Activated CD8-positive, alpha-beta memory T cell treated with anti-CD3 and anti-CD28 coated beads for 24 hours (primary cell): ENCODE data around the gene TNFRSF18.

Experiments used
- DNase-seq: peaks from one replicate; pipeline ENCODE4 v3.0.0-alpha.2; 2020

TNFRSF18 gene

DNA sequence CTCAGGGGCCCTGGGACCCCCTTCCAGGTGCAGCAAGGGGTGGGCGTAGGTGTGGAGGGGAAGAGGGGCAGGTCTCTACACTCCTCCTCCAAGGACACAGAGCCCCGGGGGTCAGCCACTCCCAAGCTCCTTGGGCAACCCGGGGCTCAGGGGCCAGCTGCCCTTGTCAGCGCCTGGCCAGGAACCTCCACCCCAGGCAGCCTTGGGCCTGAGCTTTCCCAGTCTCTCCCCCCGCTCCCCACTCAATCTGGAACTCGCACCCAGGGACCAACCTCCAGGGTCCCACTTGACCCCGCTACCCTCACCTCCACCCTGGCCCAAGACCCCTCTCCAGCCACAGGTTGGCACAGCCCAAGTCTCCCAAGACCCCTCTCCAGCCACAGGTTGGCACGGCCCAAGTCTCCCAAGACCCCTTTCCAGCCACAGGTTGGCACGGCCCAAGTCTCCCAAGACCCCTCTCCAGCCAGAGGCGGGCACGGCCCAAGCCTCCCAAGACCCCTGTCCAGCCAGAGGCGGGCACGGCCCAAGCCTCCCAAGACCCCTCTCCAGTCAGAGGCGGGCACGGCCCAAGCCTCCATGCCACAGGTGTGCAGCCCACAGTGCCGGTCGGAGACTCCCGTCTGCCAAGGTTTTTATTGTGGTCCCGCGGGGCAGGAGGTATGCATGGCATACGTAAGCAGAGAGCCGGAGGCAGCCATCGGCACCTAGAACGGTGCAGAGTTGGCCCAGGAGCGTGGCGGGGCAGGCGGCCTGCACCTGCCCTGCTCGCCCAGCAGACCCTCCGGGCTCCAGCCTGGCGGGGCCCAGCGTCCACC lies 4.5 kb upstream of the TNFRSF18 start:
- no peak for DNase-seq

DNA sequence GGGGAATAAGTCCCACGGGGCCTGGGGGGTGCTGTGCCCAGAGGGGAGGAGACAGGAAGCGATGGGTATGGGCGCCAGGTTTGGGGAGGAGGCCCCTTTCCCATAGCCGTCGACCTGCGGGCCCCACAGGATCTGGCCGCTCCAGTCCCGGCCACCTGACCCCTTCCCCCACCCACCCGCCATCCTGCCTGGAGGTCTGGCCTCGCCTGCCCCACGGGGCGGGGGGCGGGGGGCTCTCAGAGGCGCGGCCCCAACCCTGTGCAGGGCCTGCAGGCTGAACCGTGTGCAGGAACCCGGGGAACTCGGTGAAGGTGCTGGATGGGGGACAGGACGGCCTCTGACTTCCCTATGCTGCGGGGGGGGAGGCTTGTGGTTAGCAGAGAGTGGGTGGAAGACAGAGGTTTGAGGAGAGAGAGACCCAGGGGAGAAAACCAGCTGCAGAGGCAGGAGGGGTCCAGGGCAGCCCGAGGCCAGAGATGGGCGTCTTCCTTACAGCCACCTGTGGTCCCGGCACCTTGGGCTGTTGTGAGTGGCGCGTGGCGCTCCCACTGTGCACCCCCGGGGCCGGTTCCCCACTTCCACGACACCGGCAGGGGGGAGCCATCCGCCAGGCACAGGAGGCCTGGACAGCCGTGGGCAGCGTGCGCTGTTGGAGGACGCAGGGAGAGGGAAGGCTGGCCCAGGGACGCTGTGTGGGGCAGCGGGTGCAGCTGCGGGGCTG lies 2.5 kb upstream of the TNFRSF18 start:
- peak; percentile 80 for DNase-seq

DNA sequence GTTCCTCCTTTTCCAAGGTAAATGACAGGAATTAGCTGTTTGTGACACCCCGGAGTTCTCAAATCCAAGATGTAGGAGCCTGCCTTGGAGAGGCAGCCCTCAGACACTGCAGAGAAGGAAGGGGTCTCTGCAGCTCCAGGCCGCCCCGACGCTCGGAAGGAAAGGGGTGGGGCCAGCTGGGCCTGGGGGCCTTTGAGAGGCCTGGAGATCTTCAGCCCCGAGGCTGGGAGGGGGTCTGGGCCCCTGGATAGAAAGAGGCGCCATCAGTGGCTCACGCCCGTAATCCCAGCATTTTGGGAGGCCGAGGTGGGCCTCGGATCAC lies 1.1 kb upstream of the TNFRSF18 start:
- DNase-seq: no peak

DNA sequence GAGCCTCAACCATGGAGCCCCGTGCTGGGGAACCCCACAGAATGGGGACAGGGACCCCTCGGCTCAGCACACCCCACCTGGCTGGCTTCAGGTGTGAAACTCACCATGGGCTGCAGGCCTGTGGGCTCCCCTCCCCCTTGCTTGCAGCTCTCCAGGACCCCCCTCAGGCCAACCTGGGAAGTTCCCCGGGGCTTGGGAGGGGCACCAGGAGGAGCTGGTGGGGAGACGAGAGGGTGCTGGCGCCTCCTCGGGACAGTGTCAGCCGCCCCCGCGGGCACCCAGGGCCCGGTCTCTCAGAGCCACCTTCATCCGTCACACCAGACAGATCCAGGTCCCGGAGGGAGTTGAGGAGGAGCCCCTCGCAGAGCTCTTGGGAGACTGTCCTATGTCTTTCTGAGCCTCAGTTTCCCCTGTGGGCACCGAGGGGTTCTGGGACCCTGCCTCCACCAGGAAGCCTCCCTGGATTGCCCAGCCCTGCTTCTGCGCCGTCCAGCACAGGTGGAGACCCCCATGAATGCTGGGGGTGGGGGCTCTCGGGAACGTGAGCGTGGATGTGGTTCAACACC lies 657 bp upstream of the TNFRSF18 start:
- no peak for DNase-seq

DNA sequence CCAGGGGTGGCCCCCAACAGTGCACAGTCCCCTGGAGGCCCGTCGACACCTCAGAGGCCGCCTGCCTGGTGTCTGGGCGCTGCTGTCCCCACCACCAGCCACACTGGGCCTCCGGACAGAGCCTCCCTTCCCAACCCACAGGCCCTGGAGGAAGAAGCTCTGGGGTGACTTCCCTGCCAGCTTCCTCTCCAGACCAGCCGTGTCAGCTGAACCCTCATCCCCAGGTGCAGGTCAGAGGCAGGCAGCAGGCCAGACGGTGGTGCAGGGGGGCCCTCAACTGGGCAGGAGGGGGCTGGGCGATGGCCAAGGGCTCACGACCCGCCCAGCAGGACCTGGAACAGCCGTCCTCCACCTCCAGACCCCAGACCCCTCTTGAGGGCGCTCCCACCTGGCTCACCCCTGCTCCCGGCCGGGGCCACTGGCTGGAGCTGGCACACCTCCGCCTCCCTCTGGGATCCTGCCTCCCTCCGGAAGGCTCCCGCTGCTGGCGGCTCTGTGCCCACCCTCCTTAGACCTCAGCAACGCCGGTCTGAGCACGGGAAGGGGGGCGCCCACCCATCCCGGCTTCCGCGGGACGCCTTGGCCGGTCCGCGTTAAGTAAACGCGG lies 520 bp downstream of the TNFRSF18 start:
- no peak for DNase-seq

DNA sequence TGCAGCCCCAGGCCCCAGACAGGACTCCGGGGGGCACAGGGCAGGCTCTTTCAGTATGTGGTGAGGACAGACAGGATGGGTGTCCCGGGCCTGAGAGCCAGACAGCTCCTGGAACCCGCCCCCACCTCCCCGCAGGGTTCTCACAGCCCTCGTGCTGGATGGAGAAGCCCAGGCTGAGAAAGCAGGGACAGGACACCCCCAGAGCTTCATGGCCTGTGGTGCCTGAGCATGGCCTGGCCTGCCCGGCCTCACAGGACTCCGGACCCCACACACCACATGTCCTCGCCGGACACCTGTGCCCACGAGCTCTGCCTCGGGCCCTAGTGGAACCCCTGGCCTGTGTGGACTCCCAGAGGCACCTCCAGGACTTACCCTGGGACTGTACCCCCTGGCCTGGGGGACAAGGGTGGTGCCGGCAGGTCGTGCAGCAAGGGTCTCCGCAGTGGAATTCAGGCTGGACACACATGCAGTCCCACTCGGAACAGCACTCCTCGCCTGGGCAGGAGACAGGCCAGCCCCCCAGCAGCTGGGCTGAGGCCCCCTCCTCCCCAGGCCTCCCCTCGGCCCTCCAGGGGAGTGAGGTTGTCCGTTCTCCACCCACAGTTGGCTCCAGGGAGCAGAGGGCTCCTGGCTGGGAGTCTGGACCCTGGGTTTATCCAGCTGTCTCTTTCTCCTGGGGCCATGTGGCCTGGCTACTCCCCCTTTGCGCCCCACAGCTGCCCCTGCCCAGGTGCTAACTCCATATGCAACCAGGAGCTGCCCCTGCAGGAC lies 1.2 kb downstream of the TNFRSF18 start:
- DNase-seq: no peak

DNA sequence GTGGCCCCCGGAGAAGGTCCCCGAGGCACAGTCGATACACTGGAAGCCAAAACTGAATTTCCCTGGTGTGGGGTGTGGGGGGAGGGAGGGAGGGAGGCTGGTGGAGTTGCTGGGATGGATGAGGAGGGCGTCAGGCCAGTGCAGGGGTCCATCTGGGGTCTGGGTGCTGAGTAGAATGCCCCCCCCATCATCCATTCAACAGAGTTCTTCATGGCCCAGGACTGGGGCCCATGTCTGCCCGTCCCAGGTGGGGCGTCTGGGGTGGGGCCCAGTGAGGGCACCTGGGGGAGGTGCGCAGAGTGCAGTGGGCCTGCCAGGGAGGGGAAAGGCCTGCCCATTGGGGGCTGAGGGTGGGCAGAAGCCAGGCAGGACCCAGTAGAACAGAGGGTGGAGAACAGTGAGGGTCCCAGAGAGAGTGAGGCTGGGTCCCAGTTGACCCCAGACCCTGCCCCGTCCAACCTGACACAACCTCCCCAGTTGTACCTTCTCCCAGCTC lies 1.9 kb downstream of the TNFRSF18 start:
- DNase-seq: no peak

DNA sequence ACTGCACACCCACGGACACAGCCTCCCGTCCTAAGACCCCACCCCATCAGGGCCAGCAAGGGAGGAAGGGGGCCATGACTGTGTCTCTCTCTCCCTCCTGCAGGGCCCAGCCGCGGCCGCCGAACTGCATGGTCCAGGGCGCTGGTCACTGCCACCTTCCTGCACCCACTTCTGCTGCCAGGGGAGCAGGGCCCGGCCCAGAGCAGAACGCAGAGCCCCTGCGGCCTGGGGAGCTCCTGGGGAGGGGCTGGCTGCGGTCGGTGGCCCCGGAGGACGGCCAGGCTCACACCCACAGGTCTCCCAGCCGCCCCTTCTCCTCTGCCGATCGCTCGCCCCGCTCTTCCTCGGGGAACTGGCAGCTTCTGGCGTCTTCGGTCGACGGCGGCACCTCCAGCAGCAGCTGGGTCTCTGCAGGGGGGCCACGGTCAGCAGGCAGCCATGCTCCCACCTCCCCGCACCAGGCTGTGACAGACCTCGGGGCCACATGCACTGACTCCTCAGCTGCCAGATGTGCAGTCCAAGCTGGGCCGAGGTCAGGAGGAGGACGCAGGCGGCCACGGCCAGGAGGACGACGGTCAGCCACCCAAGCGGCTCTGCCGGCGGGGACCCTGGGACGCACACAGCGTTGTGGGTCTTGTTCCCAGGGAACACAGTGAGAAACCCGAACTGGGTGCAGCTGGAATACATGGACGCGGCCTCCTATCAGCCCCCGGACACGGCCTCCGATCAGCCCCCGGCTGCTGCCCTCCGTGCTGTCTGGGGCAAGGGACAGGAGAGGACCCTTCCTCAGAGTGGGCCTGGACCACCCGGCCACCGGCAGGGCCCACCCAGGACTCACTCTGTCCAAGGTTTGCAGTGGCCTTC lies 2.6 kb downstream of the TNFRSF18 start:
- no peak for DNase-seq

DNA sequence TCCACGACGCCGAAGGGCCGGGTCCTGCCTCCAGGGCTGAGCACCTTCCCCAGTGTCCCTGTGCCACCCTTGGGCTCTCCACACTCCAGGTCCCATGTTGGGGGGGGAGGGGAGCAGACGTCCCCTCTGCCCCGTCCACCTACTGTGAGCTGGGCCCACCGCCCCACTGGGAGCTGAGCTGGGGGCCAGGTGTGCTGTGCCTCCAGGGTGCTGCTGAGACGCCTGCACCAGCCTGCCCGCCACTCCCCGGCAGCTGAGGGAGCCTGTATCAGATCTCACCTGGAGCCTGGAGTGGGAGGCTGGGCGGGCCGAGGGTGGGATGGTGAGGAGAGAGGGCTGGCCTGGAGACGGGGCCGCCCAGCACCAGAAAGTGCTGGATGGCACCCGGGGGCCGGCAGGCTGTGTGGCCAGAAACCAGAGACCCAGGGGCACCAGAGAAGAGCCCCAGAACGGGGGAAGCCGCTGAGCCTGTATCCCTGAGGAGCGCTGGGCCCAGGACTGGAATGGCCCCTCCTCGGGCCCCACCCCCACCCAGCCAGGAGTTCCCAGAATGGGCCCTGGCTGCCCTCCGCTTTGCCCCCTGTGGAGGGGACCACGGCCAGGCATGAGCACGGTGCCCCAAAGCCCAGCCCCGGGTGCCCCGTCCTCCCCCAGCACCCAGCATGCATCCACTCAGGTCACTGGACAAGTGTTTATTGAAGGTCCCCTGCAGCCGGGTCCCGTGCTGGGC lies 3.4 kb downstream of the TNFRSF18 start:
- no peak for DNase-seq

DNA sequence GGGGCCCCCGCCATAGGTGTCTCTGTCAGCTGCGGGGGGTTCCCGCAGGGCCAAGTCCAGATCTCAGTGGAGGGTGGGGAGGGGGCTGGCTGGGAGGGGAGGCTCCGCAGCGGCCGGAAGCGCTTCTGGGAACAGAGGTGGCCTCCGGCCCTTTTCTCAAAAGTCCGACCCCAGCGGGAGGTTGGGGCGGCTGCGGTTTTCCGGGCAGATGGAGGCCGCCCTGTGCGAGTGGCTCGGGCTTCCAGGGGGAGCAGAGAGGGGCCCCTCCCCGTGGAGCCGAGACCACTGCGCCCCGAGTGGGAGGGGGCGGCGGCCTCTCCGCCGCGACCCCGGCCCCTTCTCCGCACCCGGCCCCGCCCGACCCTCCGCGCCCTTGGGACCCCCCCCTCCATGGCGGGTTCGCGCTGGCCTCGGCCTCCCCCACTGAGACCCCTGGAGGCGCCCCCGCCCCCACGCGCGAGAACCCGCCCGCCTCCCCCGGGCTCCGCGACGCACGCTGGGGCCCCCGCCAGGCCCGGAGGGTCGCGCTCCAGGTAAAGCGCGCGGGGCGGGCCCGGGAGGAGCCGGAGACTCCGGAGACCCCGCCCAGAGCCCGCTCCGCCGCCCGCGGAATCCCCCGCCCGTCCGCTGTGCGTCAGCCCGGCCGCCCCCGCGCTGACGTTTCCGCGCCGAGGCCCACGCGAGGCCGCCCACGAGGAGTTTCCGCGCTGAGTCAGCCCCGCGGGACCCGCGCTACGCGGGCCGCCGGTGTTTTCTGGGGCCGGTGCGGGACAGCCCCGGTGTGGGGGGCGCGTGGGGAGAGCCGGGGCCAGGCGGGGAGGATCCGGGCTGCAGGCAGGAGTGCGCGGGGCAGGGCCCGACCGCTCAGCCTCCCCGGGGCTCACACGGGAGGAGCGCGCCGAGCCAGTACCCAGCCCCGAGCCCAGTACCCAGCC lies 5.2 kb downstream of the TNFRSF18 start:
- peak; percentile 96 for DNase-seq

DNA sequence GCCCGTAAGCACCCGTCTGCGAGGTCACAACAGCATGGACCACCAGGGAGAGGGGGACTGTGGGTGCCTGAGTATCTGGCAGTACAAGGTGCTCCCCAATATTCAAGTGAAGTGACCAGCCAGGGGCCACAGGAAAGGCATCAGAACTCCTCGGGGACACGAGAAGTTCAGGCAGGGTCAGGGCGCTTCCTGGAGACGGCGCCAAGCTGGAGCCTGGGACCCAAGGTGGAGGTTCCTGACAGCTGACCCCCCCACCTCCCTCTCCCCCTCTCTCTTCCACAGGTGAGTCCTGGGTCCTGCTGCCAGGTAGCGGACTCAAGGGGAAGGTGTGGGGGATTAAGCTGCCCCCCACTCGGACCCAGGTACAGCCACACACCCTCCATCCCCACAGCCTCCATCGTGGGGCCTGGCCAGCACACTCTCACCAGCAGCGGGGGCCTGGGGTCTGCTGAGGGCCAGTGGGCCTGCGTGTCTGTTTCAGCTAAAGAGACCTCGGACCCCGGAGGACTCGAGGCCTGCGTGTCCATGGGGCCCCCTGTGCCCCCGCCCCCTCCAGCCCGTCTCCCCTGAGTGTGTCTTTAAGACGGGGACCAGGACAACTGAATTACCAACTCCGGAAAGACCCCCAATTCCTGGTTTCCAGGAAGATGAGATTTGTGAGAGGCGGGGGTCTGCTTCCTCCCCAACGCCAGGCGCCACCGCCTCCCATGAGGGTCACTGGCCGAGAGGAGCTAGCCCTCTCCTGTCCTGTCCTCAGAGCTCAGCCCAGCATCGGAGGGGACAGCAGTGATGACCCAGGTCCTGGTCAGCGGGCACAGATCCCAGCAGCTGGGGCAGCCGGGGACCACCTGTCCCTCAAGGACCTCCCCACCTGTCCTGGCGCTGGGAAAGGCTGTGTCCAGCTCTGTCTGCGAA lies 6.2 kb downstream of the TNFRSF18 start:
- peak; percentile 65 for DNase-seq

DNA sequence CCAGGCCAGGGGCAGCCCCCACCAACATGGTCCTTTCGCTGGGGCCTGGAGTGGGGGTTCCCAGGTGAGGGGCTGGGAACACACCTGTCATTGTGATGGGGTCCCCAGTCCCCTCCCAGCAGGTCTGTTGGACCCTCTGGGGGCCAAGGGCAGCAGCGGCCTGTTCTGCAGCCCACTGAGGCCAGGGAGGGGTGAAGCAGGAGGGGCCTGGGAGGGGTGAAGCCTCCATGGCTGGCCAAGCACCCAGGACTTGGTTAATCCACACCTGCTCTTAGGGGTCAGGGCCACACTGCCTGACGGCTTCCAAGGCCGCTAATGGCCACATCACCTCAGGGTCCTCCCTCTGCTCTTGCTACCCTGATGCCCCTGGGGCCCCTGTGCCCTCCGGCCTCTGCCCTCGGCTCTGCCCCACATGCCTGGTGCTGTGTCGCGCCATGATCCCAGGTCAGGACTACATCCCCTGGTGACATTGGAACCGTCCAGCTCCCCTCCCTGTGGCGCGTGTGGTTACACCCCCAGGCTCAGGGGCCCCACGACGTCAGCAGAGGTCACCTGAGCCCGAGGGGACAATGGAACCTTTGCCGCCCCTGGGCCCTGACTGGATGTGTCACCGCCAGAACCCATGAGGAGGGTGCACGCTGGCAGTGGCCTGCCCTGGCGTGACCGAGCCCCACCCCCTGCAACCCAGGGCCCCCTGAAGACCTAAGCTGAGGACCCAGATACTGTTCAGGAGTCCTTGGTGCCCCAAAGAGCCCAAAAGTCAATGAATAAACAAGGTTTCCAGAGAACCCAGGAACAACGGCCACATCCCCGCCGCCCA lies 7.0 kb downstream of the TNFRSF18 start:
- no peak for DNase-seq

DNA sequence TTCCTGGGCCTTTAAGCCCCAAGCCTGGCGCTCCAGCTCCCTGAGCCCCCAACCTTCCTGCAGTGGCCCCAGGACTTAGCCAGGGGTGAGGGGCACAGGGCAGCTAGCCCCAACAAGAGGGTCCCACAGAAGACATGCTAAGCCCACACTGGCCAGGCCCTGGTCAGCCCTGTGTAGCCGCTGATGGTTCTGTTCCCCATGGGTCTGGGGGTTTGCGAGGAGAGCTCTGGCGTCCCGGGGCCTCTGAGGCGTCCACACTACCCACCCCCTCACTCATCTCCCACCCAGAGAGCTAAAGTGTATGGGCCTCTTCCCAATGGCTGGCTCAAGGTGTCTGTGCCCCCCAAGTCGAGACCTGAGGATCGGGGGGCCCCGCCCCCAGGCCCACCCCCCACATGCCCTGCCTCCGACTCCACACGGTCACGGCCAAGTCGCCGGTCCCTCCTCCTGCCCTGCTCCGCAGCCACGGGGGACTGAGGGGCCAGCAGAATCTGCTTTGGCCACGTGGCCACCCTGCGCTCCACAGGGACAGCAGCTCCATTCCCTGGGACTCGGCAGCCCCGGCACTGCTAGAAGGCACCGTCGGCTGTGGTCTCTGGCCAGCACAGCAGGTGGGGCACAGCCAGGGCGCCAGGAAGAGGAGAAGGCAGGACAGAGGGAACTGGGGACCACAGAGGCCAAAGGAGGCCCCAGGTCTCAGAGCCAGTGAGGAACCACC lies 7.8 kb downstream of the TNFRSF18 start:
- DNase-seq: no peak

DNA sequence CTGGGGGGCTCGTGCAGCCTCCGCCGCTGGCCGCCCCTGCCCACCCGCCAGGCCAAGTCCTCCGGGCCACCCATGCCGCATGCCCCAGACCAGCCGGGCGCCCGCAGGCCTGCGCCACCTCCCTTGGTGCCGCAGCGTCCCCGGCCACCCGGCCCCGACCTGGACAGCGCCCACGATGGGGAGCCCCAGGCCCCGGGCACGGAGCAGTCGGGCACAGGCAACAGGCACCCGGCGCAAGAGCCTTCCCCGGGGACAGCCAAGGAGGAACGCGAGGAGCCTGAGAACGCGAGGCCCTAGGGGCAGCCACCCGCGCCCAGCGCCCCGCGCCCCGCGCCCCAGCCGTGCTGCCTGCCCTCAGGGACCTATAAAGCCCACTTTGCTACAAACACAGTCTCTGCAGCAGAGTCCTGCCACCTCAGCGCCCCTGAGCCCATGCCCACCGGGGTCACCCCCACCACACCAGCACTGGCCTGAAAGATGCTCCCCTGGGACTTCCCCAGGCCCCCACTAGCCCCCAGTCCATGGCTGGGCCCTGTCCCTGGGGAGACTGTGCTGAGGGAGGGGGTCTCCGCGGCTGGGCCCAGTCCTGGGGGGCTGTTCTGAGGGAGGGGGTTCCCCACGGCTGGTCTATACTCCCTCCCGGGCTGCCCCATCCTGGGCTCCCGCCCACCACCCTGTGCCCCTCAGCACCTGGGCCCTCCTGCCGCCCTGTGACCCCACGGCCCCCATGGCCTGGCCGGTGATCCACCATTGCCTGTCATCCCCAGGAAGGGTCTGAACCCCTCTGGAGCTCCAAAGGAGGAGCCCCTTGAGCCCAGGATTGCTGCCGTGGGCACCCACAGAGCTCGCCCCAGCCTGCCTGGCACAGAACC lies 8.6 kb downstream of the TNFRSF18 start:
- no peak for DNase-seq

DNA sequence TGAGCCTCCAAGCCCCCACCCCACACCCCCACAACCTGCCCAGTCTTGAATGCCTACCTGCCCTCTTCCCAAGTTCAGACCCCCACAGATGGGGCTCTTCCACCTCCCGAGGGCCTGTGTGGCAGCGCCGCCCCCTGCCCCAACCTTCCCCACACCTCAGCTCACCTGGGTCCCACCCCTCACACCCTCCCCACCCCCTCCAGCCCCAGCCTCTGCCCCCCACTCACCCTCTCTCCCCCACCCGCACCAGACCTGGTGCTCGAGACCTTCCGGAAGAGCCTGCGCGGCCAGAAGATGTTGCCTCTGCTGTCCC lies 9.2 kb downstream of the TNFRSF18 start:
- DNase-seq: no peak

DNA sequence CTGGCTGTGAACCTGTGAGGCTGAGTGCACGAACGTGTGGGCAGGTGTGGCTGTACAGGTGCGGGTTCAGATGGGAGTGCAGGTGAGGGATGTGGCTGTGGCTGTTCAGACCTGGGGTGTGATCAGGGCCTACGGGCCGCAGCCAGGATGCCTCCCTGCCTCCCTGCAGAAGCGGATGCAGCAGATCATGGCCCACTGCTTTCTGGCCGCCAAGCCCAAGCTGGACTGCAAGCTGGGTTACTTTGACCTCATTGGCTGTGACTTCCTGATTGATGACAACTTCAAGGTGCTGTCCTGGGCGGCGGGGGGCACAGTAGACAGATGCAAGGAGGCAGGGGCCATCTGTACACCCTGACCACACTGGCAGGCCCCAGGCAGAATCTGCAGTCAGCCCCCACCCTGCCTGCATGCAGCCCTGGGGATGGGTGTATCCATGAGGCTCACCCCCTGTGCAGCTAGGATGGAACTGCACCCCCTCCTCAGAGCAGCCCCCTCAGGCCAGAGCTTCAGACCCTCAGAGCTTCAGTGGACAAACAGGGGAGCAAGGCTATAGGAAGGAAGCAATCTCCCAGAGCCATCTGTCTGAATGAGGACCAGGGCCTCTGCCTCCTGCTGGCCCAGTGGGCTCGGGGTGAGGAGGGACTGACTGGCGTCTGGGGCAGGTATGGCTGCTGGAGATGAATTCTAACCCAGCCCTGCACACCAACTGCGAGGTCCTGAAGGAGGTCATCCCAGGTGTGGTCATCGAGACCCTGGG lies 9.8 kb downstream of the TNFRSF18 start:
- no peak for DNase-seq
